GM19463 (cell line): ENCODE data around the gene CALY.

Experiments
- ATAC-seq: cut with Tn5 transposase; IDR thresholded peaks from one replicate; pipeline ENCODE4 v1.9.1; 2021; ENCODE audit warnings: mild to moderate bottlenecking, moderate library complexity; ENCODE audit not compliant: unreplicated experiment

The CALY gene

DNA sequence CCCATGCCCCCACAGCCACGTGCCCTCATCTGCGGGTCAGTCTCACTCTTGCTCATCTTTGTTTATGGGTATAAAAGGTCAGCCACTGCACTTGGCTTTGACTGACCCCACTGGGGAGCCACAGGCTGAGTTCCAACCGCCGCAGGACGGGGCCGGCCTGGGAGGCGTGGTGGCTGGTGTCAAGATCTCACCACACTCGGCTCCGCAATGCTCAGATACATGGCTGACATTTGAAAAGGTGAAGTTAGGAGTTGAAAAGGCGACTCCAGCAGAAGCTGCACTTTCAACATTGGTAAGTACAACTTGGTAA, 42.9 kb downstream of the CALY start:
- ATAC-seq: no peak

DNA sequence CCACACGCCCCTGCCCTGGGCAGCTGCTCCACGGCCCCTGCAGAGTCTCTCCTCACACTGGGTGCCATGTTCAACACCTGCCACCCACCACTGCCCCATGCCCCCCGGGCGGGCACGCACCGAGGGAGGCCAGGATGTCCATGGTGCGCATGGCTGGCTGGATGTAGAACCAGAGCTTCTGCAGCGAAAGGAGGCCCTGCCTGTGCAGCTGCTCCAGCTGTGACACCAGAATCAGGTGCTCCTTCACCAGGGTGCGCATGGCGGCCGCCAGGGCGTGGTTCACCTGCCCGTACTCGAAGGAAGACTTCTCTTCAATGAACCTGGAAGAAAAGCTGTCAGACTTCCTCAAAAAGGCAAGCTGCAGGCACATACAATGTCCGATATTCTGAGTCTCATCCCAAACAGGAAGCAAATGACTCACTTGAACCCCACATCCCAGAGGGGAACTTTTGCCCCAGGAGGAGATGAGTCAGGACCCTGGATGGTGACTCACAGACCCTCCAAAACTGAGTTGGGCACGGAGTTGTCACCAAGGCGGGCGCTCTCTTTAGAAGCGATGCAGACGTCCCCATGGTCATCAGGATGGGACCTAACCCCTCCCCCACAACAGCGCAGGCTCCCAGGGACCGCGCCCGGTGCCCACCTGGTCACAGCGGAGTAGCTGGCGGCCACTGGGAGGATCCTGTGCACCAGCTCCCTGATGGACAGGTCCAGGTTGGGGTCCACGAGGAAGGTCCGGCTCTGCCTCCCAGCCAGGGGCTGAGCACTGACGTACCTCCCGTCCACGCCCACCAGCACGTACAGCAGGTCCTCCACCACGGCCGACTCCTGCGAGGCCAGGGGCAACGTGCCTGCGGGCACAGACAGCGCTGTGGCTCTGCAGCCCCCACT, 43.5 kb downstream of the CALY start:
- ATAC-seq: no peak

- ATAC-seq: no peak
Measured at GRCh38 chr10:133289761-133290160, 46.9 kb downstream of the CALY start.

- no peak for ATAC-seq
Measured at GRCh38 chr10:133287832-133288500, 48.7 kb downstream of the CALY start.

DNA sequence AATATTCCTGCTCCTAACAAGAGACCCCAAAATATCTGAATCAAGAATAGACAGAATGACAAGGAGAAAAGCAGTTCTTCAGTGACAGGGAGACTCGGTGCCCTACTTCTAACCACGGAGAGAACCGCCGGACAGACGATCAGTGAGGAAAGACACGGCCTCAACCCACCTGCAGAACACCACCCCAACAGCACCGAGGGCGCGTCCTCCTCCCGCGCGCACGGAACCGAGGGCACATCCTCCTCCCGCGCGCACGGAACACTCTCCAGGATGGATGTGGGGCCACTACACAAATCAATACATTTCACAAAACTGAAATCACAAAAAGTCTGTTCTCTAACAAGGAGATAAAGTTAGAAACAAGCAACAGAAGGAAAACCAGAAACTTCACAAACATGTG, 50.3 kb downstream of the CALY start:
- no peak for ATAC-seq

GRCh38 chr10:133285217-133285616, 51.5 kb downstream of the CALY start:
- ATAC-seq: no peak

- no peak for ATAC-seq
Measured at GRCh38 chr10:133283931-133284330, 52.8 kb downstream of the CALY start.

DNA sequence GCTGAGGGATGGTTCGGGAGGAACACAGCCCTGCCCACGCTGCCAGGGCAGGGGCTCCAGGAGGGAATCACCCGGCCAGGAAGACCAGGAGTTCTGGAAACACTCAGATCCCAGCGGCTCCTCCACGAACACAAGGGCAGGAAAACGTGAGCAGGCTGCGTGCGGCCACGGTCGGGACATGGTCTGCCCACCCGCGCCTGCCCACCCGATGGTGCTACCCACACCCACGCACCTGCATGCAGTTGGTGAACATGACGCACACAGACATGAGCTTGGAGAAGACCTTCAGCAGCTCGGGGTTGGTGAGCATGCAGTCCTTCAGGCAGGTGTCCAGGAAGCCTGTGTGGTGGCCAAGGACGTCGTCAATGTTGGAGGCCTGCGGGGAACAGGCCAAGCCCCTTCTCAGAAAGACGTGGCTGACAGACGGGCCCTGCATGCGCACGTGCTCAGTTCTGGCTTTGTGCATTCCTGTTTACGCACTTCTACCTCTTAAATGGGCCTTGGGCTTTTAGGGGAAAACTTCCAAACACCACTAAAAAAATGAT, 53.8 kb downstream of the CALY start:
- ATAC-seq: no peak

GRCh38 chr10:133281628-133282372, 54.9 kb downstream of the CALY start:
- ATAC-seq: no peak

DNA sequence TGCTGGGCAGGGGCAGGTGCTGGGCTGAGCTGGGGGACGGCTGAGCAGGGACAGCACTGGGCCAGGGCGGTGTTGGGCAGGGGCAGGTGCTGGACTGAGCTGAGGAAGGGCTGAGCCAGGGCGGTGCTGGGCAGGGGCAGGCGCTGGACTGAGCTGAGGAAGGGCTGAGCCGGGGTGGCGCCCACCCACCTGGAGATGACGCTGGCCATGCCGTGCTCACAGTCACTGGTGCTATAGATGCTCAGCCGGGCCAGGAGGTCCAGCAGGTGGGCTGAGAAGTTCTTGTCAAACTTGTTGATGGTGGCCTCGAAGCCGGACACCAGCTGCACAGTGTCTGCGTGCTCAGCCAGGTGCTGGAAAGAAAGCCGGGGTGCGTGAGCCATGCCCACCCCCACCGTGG, 55.6 kb downstream of the CALY start:
- ATAC-seq: no peak

- no peak for ATAC-seq
Measured at GRCh38 chr10:133280391-133281059, 56.2 kb downstream of the CALY start.

GRCh38 chr10:133279326-133280226, 57.1 kb downstream of the CALY start:
- ATAC-seq: no peak

DNA sequence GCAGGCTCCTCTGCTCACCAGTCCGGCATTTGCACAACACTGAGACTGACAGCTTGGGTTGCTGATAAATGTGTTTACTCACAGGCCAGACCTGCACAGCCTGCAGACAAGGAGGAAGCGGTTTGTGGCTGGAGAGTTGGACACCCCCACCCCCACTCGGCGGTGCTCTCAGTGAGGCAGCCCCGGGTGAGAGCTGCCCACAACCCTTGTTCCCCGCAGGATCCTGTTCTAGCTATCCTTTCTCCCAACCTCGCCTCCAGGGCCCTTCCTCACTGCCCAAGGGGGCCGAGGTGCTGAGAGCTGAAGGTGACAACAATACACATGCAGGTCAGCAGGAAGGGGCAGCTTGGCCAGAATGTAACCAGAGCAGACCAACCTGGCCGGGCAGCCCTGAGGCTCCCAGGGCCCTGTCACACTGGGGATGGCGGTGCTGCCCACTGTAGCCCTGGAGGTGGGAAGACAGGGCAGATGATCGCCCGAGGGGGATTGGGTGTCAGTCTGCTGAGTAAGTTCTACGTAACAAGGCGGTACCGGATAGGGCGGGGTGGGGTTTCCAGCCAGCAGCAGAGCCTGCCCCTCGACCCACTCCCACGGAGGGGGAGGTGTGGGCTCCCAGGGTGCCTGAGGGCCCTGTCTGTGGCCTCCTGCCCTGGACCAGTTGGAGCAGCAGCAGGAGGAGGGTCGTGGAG, 58.0 kb downstream of the CALY start:
- ATAC-seq: peak; percentile 33

DNA sequence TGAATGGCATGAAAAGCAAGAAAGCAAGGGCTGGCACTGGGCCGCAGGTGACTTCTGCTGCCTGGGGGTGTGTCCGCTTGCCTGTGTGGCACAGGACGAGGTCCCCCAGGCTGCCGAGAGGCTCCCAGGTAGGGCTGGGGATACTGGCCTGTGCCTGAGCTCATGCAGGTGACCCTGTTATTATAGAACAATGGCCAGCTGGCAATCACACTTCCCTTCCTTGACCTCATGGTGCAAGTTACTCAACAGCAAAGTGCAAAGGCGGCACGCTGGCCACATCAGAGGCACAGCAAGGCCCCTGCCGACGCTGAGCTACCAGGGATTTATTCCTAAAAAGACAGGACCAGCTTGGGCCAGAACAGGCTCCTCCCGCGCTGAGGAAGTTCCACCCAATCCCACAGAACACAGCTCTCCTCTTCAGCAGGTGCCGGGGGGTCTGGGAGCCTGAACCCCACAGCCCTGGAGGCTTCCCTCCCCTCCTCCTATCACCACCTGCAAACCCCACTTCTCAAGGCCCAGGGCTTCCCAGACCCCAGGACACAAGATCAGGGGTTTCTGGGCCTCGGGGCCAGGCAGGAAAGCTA, 58.6 kb downstream of the CALY start:
- no peak for ATAC-seq

DNA sequence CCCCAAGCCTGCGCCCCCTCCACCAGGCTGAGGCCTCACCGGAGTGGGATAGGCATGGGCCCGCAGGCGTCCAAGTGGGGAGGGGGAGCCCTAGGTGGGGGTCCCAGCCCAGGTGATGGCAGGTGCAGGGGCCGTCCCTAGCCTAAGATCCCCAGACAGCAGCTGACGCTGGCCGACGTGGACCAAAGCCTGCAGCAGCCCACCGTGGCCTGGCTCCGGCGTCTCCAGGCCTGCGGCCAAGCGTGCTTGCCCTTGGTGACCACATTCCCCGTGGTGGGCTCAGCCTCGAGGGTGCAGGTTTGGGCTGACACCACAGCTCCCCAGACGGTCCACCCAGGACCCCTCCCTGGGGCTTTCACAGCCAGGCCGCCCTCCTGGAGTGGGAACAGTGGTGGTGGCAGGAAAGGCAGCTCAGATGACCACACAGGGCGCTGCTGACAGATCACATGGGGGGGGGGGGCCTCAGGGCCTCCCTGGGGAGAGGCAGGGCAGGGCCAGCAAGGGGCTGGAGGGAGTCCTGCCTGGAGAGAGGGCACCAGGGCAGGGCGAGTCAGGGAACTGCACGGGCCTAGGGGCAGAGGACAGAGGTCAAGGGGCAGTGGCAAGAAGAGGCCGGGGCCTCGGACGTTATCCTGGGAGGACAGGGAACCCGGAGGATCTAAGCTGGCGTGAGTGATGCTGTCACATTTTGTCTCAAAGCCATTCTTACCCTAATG, 59.3 kb downstream of the CALY start:
- ATAC-seq: no peak

- ATAC-seq: peak; percentile 44
Measured at GRCh38 chr10:133276435-133277201, 60.1 kb downstream of the CALY start, which contains the start of gene ADAM8. ADAM8 (minus strand) TSS chr10:133276868; CDS start chr10:133276817, 51 bp downstream.

DNA sequence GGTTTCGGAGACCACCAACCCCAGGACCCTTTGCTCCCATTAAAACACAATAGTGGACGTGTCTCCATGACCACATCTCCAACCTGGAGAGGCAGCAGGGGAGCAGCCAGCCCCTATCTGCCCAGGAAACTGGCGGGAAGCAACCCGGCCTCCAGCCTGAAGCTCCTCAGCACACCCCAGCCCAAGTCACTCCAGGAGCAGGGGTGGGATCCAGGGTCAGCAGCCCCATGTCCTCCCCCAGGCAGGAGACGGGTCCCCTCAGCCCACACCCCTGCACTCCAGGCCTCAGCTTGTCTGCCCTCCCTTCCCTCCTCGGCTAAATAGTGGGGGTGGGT, 60.6 kb downstream of the CALY start:
- no peak for ATAC-seq

- peak; percentile 40 for ATAC-seq
Measured at GRCh38 chr10:133275684-133276092, 61.0 kb downstream of the CALY start.
